ENCODE measurements around the gene RNF11. TPM values are rescaled to one million over a fixed set of nuclear protein-coding genes. Genes with fewer than 3 reads are reported as not detected.

Gene RNF11
- total RNA-seq, 2 experiments from 2014 or later: 91.3 to 97.4 TPM

DNA sequence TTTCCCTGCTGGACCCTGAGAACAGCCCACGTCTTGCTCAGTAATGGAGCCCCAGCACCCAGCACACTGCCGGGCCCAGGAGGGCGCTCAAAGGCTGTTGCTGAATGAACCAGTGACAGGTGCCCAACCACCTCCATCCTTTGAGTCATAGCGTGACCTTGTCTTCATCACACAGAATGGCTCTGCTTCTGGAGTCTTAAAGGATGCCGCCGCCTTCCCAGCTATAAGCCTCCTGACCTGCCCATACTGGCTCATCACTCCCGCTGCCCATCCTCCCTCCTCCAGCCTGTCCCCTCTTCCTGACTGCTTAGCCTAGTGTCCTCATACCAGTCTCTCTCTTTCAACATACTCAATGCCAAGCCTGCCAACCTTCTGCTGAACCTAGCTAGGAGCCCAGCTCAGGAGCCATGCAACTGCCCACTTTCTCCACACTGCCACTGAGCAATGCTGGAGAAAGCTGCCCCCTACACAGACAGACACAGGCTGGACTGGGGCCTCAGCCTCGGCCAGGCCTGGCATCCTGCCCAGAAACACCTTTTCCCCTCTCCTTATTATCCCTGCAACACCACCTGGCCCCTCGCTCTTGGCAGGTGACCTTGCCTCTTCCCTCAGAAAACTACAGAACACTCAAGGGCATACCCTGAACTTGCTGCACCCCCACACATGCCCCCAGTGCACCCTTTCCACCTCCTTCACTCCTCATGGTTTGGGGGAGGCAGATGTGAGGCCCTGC is 80.2 kb downstream of the RNF11 start:
- ATAC-seq (ENCODE audit: poor library complexity) (no peak), DNase-seq (no peak)
- TF ChIP-seq, protein P1, sequence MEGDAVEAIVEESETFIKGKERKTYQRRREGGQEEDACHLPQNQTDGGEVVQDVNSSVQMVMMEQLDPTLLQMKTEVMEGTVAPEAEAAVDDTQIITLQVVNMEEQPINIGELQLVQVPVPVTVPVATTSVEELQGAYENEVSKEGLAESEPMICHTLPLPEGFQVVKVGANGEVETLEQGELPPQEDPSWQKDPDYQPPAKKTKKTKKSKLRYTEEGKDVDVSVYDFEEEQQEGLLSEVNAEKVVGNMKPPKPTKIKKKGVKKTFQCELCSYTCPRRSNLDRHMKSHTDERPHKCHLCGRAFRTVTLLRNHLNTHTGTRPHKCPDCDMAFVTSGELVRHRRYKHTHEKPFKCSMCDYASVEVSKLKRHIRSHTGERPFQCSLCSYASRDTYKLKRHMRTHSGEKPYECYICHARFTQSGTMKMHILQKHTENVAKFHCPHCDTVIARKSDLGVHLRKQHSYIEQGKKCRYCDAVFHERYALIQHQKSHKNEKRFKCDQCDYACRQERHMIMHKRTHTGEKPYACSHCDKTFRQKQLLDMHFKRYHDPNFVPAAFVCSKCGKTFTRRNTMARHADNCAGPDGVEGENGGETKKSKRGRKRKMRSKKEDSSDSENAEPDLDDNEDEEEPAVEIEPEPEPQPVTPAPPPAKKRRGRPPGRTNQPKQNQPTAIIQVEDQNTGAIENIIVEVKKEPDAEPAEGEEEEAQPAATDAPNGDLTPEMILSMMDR (IDR thresholded peaks at IDR 0.05): no peak
- Mint-ChIP-seq H3K9me3 (no peaks in the 10 kb centered on the region), H3K4me1 (ENCODE audit: low read depth) (no peaks in the 10 kb centered on the region), H3K27ac (no peak overlapping the region), H3K4me3 (no peak overlapping the region), H3K27me3 (no peaks in the 10 kb centered on the region), H3K36me3 (ENCODE audit: low read depth) (no peaks in the 10 kb centered on the region)
- CTCF ChIA-PET: no interaction called here
- intact Hi-C loops (cut with DNase I, micrococcal nuclease): no loop called here
- POLR2A ChIA-PET: no interaction called here
- H3K9me3 ChIP-seq (ENCODE audit: control insufficient read depth in 1 of 2, insufficient read depth in 1 of 2, low read length in 2 of 2): no peaks in the 10 kb centered on the region
- H3K36me3 ChIP-seq (ENCODE audit: insufficient read depth, low read length): no peaks in the 10 kb centered on the region
- H3K4me3 ChIP-seq (ENCODE audit: low read length): no peak overlapping the region
- H3K4me1 ChIP-seq (ENCODE audit: insufficient read depth, low read length): no peaks in the 10 kb centered on the region
- no peaks in the 10 kb centered on the region for H3K27me3 ChIP-seq (ENCODE audit: control insufficient read depth in 1 of 2, insufficient read depth in 2 of 2, low read length in 2 of 2)
- no peak overlapping the region for H3K27ac ChIP-seq (ENCODE audit: low read depth in 1 of 2, low read length in 2 of 2)

DNA sequence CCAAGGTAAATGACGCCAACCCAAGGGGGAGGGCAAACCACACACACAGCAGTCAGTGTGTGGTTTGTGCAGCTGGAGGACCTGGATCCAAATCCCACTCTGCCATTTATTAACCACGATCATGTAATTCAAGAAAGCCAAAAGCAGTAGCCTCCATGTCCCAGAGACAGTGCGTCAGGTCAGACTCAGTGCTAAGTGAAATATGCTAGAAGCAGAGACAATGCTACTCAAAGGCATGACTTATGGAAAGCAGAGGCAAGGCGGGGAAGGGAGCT is 80.7 kb downstream of the RNF11 start:
- ChIA-PET POLR2A (no interaction called here), CTCF (no interaction called here)
- no peak overlapping the region for H3K4me3 Mint-ChIP-seq
- TF ChIP-seq, protein P1 (IDR thresholded peaks at IDR 0.05): no peak
- ATAC-seq (ENCODE audit: poor library complexity) (no peak), DNase-seq (no peak)
- Histone ChIP-seq H3K4me1 (ENCODE audit: insufficient read depth, low read length) (no peaks in the 10 kb centered on the region), H3K36me3 (ENCODE audit: insufficient read depth, low read length) (no peaks in the 10 kb centered on the region), H3K27me3 (ENCODE audit: control insufficient read depth in 1 of 2, insufficient read depth in 2 of 2, low read length in 2 of 2) (no peaks in the 10 kb centered on the region), H3K4me3 (ENCODE audit: low read length) (no peak overlapping the region), H3K9me3 (ENCODE audit: control insufficient read depth in 1 of 2, insufficient read depth in 1 of 2, low read length in 2 of 2) (no peaks in the 10 kb centered on the region), H3K27ac (ENCODE audit: low read depth in 1 of 2, low read length in 2 of 2) (no peak overlapping the region)
- H3K27me3 Mint-ChIP-seq: no peaks in the 10 kb centered on the region
- no peaks in the 10 kb centered on the region for H3K4me1 Mint-ChIP-seq (ENCODE audit: low read depth)
- H3K36me3 Mint-ChIP-seq (ENCODE audit: low read depth): no peaks in the 10 kb centered on the region
- intact Hi-C loops (cut with DNase I, micrococcal nuclease): no loop called here
- no peak overlapping the region for H3K27ac Mint-ChIP-seq
- no peaks in the 10 kb centered on the region for H3K9me3 Mint-ChIP-seq

DNA sequence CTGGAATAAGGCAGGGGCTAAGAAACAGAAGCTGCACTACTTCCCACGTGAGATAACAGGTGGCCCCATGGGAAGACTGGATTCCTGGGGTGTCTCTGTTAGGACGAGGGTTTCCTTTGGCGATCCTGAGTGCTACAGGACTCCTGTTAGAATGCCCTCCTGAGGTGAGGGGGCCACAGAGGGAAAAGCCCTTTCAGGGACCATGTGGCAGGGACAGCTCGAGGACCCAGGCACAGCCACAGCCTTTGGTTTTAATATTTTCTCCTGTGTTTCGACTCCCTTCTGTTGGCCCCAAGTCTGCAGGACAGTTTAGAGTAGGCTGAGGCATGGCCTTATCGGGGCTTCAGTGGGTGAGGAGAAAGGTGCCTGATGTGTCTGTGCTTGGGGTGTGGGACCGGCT is 81.7 kb downstream of the RNF11 start:
- Histone ChIP-seq H3K4me3 (ENCODE audit: low read length) (no peak overlapping the region), H3K27me3 (ENCODE audit: control insufficient read depth in 1 of 2, insufficient read depth in 2 of 2, low read length in 2 of 2) (no peaks in the 10 kb centered on the region), H3K9me3 (ENCODE audit: control insufficient read depth in 1 of 2, insufficient read depth in 1 of 2, low read length in 2 of 2) (no peaks in the 10 kb centered on the region), H3K36me3 (ENCODE audit: insufficient read depth, low read length) (no peaks in the 10 kb centered on the region), H3K4me1 (ENCODE audit: insufficient read depth, low read length) (no peaks in the 10 kb centered on the region), H3K27ac (ENCODE audit: low read depth in 1 of 2, low read length in 2 of 2) (no peak overlapping the region)
- intact Hi-C loops (cut with DNase I, micrococcal nuclease): no loop called here
- no peaks in the 10 kb centered on the region for H3K4me1 Mint-ChIP-seq (ENCODE audit: low read depth)
- H3K27me3 Mint-ChIP-seq: no peaks in the 10 kb centered on the region
- no peaks in the 10 kb centered on the region for H3K36me3 Mint-ChIP-seq (ENCODE audit: low read depth)
- H3K9me3 Mint-ChIP-seq: no peaks in the 10 kb centered on the region
- ChIA-PET CTCF (no interaction called here), POLR2A (no interaction called here)
- no peak overlapping the region for H3K4me3 Mint-ChIP-seq
- no peak for DNase-seq
- ATAC-seq (ENCODE audit: poor library complexity): no peak
- H3K27ac Mint-ChIP-seq: no peak overlapping the region
- TF ChIP-seq, protein P1 (IDR thresholded peaks at IDR 0.05): no peak

All from CD4-positive, alpha-beta T cell (primary cell).